ENCODE results near the gene ERLEC1. TPM values are rescaled to one million over a fixed set of nuclear protein-coding genes. Genes with fewer than 3 reads are reported as not detected.

The ERLEC1 gene
- total RNA-seq, 4 donors from 2014 or later: 39.1 to 55.5 (median 46.2) TPM

- TF ChIP-seq, protein P1, sequence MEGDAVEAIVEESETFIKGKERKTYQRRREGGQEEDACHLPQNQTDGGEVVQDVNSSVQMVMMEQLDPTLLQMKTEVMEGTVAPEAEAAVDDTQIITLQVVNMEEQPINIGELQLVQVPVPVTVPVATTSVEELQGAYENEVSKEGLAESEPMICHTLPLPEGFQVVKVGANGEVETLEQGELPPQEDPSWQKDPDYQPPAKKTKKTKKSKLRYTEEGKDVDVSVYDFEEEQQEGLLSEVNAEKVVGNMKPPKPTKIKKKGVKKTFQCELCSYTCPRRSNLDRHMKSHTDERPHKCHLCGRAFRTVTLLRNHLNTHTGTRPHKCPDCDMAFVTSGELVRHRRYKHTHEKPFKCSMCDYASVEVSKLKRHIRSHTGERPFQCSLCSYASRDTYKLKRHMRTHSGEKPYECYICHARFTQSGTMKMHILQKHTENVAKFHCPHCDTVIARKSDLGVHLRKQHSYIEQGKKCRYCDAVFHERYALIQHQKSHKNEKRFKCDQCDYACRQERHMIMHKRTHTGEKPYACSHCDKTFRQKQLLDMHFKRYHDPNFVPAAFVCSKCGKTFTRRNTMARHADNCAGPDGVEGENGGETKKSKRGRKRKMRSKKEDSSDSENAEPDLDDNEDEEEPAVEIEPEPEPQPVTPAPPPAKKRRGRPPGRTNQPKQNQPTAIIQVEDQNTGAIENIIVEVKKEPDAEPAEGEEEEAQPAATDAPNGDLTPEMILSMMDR (IDR thresholded peaks at IDR 0.05; ENCODE audit: low read depth): no peak
Measured at GRCh38 chr2:53861824-53862223, 75.0 kb downstream of the ERLEC1 start.

- TF ChIP-seq, protein P1 (IDR thresholded peaks at IDR 0.05; ENCODE audit: low read depth): no peak
Measured at GRCh38 chr2:53863538-53864227, 76.8 kb downstream of the ERLEC1 start.

DNA sequence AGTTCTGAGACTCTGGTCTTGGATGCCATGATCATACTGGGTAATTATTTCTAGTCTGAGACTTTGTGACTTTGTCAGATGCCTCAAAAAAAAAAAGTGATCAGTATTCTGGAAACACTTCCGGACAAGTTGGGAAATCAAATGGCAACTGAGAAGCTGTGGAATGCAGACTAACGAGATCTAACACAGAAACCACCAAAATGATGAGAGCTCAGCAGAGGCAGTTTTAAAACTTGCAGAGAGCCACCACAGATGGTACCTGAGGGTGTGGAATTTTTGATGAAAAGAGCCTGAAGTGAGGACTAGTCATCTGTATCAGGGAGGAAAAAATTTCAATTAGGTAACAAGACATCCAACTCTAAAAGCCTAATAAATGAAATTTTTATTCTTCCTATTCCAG lies 78.4 kb downstream of the ERLEC1 start:
- TF ChIP-seq, protein P1 (IDR thresholded peaks at IDR 0.05; ENCODE audit: low read depth): no peak

DNA sequence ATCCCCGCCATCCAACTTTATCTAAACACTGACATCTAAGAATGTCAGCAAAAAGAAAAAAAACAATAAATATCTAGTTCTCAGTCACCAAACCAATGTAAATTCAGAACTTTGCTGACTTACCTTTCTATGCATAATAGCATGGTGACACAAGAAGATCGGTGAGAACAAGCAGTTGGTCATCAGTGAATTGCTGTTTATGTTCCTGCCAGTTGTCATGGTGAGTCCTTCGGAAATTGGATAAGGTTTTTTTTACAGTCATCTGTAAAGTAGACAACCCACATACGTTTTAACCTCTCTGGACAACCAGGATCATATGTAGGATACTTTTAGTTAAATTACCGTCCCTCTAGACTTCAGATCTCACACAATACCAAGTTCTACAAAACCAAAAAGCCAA lies 79.1 kb downstream of the ERLEC1 start:
- TF ChIP-seq, protein P1 (IDR thresholded peaks at IDR 0.05; ENCODE audit: low read depth): no peak

DNA sequence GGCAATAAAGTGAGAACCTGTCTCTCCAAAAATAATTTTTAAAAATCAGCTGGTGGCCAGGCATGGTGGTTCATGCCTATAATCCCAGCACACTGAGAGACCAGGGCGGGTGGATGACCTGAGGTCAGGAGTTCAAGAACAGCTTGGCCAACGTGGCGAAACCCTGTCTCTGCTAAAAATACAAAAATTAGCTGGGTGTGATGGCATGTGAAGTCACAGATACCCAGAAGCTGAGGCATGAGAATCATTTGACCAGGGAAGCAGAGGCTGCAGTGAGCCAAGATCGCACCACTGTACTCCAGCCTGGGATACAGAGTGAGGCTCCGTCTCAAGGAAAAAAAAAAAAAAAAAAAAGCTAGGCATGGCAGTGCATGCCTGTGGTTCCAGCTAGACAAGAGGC lies 80.3 kb downstream of the ERLEC1 start:
- TF ChIP-seq, protein P1 (IDR thresholded peaks at IDR 0.05; ENCODE audit: low read depth): no peak

- TF ChIP-seq, protein P1 (IDR thresholded peaks at IDR 0.05; ENCODE audit: low read depth): no peak
Measured at GRCh38 chr2:53867773-53868172, 80.9 kb downstream of the ERLEC1 start.

Small RNA genes within 50 kb of the gene (small RNA-seq; reads per million reads assigned to genes)
- gene MIR3682: not detected

Other genes with a start within 250 kb of the ERLEC1 start
- 10 to 100 TPM in 1 of 4 donors, 1 to 10 TPM in 3; 4.0 to 15.0 (median 5.1) TPM for gene CHAC2, start 19.2 kb upstream of the ERLEC1 start, total RNA-seq
- gene ASB3, start 91 bp upstream of the ERLEC1 start, total RNA-seq: 10 to 100 TPM; 15.6 to 25.8 (median 21.1) TPM
- gene GPR75, start 72.9 kb downstream of the ERLEC1 start, total RNA-seq: 1 to 10 TPM; 2.3 to 2.6 (median 2.5) TPM
- gene PSME4, start 183.9 kb downstream of the ERLEC1 start, total RNA-seq: 10 to 100 TPM; 39.6 to 91.1 (median 68.1) TPM

Measured in subcutaneous adipose tissue (tissue), 4 donors.